GM21526 (cell line): ENCODE measurements around the gene TMPRSS3.

ENCODE experiments used
- ATAC-seq: cut with Tn5 transposase; IDR thresholded peaks from one replicate; pipeline ENCODE4 v1.9.1; 2021; ENCODE audit warnings: moderate library complexity; ENCODE audit not compliant: unreplicated experiment, low FRiP score

The TMPRSS3 gene

DNA sequence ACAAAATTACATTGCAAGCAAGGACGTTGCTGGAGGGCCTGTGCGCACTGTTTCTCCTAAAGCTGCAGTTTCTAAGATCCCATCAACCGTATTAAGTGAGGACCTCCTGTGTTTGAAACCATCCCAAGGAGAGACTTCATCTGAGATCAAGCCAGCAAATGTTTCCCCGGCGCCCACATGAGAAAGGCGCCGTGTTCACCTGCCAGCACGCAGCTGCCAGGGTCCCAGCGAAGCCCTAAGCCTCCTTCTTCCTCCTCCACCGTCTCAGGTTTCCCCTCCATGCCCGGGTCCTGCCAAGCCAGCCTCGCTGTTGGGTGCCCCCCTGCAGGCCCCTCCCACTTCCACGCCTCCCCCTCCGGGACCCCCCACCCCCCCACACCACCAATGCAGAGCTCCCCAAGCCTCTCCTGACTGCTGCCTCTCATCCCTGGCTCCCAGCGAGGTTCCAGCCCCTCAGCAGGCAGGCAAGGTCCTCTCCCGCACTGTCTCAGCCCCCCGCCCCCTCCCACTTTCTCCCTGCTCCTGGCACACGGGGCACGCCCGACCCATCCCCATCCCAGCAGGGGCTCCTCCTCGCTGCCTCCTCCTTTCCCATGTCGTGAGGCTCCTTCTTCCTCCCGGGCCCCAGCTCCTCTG lies 20.9 kb downstream of the TMPRSS3 start:
- no peak for ATAC-seq

DNA sequence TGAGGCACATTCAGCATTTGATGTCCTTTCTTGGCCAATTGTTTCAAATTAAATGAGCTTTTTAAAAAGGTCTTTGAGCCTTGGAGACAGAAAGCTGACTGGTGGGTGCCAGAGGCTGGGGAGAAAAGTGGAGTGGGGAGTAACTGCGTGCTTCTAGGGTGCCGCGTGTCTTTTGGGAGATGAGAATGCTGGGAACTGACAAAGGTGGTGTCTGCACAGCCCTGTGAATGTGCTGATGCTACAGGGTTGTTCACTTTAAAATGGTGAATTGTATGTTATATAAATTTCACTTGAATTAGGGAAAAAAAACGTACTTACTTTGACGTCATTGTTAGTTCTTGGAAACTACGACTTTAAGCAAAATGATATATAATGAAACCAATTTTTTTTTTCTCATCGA lies 21.4 kb downstream of the TMPRSS3 start:
- ATAC-seq = no peak

DNA sequence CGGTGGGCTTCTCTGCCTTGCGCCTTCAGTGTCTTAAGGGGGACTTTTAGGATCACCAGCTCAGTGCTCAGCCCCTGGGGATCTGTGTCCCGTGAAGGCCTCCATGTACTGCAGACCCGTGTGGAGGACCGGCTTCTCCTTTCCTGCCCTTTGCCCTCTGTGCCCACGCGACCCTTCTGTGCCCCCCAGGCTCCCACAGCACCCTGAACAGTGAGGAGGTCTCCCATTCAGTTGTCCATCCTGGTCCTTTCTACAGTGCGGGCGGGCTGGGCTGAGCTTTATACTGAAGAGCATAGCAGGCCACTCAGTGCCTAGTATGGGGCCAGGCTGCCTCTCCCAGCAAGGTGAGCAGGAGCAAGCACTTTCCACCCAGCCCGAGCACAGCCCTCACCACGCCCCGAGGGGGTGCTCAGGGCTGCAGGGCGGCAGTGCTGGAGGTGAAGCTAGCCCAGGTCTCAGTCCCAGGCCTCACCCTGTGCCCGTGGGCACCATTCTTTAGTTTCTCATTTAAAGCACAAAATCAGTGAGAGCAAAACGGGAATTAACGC lies 21.9 kb downstream of the TMPRSS3 start:
- ATAC-seq = no peak

DNA sequence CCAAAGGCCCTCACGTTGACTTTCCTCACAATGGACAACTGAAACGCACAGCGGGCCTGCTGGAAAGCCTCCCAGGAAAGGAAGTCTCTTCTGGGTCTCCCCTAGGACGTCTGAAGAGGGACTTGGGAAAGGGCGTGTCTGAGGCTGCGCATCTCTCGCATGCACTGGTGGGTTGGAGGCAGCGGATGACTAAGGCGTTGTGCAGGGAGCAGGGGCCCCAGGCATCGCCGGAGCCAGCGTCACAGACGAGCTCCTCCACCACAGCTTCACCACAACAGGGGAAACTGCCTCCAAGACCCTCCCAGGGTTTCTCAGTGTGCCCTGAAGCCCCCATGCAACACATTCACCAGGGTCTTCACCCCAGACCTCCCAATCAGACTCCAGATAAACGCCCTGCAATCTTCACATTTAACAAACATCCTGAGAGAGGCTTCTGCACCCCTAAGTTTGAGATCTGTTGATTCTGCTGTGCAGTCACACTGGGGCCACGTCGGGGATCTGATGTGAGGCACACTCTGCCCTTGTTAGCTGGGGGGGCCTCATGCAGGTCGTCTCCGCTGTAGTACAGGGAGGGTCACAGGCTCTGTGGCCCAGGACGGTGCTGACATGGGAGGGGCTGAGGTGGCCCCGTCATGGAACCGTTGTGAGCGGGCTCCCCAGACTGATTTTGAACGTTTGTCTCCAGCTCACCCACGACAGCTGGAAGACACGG lies 22.5 kb downstream of the TMPRSS3 start:
- no peak for ATAC-seq

- ATAC-seq = no peak
Measured at GRCh38 chr21:42370894-42371654, 24.8 kb downstream of the TMPRSS3 start.

DNA sequence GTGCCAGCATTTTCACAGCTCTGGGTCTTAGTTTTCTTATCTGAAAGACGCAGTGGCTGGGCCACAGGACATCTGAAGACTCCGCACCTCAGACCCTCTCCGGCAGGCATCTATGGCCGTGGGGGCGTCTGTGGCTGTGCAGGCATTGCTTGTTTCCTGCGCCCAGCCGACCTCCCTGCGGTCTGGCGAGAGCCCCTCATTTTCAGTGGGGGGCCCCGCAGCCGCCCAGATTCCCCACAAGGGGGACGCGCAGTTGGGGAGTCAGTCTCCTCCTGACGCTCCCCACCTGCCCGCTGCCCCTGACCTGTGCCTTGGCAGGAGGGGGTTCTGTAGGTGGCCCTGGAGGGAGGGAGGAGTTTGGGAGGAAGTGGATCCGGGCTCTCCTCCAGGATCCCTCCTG lies 26.0 kb downstream of the TMPRSS3 start:
- no peak for ATAC-seq

DNA sequence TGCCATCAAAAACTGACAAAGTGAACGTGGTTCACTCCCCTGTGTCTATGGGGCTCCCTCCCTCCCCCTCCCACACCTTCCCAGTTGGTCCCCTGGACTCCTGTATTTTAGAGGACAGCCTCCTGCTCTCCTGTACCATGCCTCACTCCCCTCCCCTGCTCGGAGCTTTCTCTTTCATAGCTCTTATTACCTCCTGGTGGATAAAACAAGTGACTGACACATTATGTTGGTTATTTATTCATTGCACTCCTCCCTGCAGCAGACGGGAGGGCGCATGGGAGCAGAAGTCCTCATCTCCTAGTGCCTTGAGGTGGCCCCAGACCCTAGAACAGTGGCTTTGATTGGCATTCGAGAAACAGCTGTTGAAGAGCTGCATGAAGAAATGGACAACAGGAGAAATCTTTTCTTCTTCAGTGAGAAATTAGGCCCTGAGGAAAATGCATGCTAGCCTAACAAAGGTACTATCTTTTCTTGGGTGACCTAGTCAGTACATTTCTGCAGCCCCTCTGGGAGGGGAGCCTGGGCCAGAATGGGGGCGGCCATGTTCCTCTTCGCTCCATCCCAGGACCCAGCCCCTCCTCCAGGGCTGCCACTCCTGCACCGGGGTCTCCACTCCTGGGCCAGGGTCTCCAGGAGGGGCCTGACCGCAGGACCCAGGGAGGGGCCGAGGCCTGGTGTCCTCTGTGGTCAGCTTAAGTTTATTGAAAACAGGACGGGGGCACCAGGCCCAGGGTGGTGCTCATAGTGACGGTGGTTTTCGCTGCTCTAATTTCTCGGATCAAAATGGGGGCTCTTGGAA lies 28.3 kb downstream of the TMPRSS3 start:
- no peak for ATAC-seq

GRCh38 chr21:42366292-42367010 lies 29.4 kb downstream of the TMPRSS3 start, which contains the start of gene TFF1:
TSS of gene TFF1 (minus strand) at chr21:42366535. CDS start at chr21:42366495, 40 bp downstream.
- no peak for ATAC-seq

DNA sequence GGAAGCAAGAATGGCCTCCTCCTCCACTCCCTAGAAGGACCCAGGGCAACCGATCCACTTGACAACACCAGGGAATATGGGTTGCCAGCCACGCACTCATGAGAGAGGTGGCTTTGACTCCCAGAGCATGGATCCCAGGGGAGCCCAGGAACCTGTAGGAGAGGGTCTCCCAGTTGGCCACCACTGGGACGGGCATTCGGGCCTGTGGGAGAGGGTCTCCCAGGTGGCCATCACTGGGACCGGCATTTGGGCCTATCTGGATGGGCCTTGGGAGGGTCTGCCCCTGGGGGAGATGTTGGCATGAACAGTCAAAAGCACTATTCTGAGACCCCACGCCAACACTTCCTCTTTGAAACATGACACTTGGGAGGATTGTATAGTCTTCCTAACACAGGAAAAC lies 30.1 kb downstream of the TMPRSS3 start:
- ATAC-seq = no peak

GRCh38 chr21:42364304-42364865 lies 31.5 kb downstream of the TMPRSS3 start:
- ATAC-seq = no peak

GRCh38 chr21:42363312-42363711 lies 32.5 kb downstream of the TMPRSS3 start:
- ATAC-seq = no peak

DNA sequence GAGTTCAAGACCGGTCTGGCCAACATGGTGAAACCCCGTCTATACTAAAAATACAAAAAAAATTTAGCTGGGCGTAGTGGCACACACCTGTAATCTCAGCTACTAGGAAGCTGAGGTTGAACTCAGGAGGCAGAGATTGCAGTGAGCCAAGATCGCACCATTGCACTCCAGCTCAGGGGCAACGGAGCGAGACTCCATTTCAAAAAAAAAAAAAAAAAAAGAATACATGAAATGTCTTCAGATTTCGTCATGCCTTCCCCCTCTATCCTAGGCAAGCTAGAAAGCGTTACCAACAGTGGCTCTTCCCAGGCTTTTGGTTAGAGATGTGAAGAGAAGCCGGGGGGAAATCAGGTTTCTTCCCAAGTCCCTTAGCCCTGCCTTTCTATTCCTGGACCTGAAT lies 33.2 kb downstream of the TMPRSS3 start:
- ATAC-seq = no peak

DNA sequence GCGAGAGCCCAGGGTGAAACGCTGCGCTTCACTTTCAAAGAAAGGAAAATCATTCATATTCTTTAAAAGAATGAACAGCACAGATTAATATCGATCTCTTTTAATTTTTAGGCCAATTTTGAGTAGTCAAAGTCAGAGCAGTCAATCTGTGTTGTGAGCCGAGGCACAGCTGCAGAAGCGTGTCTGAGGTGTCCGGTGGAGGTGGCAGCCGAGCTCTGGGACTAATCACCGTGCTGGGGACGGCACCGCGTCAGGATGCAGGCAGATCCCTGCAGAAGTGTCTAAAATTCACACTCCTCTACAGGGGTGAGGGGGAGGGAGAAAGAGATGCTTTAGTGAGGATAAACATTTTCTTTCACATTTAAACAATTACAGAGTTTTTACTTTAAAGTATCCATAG lies 33.7 kb downstream of the TMPRSS3 start:
- ATAC-seq = no peak

- ATAC-seq = no peak
Measured at GRCh38 chr21:42361286-42361685, 34.6 kb downstream of the TMPRSS3 start.

- no peak for ATAC-seq
Measured at GRCh38 chr21:42360317-42360716, 35.5 kb downstream of the TMPRSS3 start.

GRCh38 chr21:42358937-42359336 lies 36.9 kb downstream of the TMPRSS3 start:
- no peak for ATAC-seq

DNA sequence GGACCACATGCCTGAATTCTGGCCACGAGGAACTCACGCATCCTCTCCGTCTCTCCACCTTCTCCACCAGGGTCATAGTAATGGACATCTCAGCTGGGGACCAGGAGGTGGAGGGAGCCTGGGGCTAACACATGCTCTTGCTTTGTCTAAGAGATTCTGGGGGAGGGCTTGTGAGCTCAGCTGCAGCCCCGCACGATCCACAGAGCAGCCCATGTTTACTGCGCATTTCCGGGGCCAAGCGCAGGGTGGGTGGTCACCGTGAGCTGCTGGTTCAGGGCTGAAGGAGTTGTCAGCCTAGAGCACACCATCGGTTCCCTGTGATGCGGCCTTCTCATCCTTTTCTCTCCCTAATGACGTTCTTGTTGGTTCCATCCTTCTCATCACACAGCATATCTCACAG lies 37.6 kb downstream of the TMPRSS3 start:
- no peak for ATAC-seq

DNA sequence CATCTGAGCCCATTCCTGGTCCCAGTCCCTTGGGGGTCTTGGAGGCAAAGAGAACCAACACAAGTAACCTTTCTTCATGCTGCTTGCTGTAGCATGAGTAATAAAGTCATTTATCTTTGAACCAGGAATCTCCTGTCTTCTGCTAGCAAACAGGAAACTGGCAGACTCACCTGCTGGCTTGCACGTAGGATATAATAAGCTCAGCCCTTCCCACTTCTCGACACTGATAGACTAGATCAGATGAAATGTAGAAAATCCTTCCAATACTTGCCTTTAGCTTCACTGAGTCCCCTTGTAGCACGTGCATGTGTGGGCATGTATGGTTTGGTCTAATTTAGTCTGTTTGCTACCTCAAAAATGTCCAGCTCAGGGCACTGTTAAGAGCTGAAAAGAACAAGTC lies 38.5 kb downstream of the TMPRSS3 start:
- ATAC-seq = no peak

DNA sequence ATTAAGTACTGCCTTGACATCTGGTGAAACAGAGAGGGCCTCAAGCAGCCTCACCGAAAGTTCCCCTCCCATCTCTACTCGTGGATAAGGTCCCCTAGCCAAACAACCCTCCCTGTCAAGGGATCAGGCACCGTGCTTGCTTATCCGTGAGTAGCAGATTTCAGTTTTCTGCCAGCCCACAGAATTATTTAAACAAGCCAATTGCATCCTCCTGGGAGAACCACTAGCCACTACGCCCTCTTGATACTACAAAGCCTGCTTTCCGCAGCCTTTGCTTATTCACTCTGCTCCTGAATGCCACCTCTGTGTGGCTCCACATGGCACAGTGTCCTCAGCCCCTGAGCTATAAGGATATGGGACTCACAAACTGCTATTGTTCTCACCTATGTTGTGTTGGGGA lies 39.2 kb downstream of the TMPRSS3 start:
- no peak for ATAC-seq

DNA sequence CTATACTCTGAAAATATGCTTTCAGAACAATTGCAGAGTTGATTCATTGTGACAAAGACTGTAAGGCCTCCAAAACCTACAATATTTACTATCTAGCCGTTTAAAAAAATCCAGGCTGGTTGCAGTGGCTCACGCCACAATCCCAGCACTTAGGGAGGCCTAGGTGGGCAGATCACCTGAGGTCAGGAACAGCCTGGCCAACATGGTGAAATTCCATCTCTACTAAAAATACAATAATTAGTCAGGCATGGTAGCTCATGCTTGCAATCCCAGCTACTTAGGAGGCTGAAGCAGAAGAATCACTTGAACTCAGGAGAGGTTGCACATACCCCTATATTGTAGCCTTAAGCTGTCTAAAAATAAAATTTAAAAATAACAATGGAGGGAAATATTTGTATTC lies 39.8 kb downstream of the TMPRSS3 start:
- no peak for ATAC-seq
